ENCODE data around the gene BLNK. TPM values are rescaled to one million over a fixed set of nuclear protein-coding genes. Genes with fewer than 3 reads are reported as not detected.

BLNK gene
- total RNA-seq, 1 experiment from 2014 or later = not detected

DNA sequence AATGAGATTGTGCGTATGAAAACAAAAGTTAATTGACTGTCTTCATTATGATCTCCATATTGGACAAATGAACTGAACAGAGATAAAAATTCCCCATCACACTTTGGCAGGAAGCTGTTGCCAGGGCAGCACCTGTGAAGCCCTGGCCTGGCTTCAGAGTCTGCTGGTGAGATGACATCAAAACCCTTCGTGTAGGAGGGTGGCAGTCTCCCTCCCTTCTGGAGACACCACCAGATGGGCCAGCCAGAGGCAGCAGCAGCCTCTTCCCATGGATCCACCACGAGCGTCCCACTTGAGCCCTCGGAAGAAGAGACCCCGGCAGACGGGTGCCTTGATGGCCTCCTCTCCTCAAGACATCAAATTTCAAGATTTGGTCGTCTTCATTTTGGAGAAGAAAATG, 32.9 kb upstream of the BLNK start, which contains the start of gene DNTT:
TSS of gene DNTT (plus strand) at position 205 of the 400 bp plus-strand sequence. CDS start at position 269, 64 bp downstream.
- Histone ChIP-seq H3K9me3 (ENCODE audit: low read depth, low read length, poor library complexity, severe bottlenecking) (no peaks in the 10 kb centered on the region), H3K27me3 (replicated peaks; ENCODE audit: insufficient read depth, low read depth, low read length, poor library complexity) (peaks cover 49% of the 10 kb centered on the region), H3K27ac (ENCODE audit: low read depth, low read length, poor library complexity, severe bottlenecking) (no peak within 1 kb of the TSS), H3K4me1 (ENCODE audit: insufficient read depth, low read length, poor library complexity, severe bottlenecking) (no peaks in the 10 kb centered on the region), H3K4me3 (ENCODE audit: low read depth, low read length, poor library complexity, severe bottlenecking) (no peak within 1 kb of the TSS), H3K36me3 (ENCODE audit: insufficient read depth, low read length, poor library complexity, severe bottlenecking) (no peaks in the 10 kb centered on the region)
- intact Hi-C loops (cut with micrococcal nuclease; ENCODE audit: unreplicated experiment) = no loop called here
- ChIA-PET CTCF (no interaction called here), POLR2A (ENCODE audit: low non-redundant PET) (no interaction called here)
- no peak for TF ChIP-seq EZH2 (IDR thresholded peaks at IDR 0.05; ENCODE audit: borderline replicate concordance, low read depth, low read length, poor library complexity, severe bottlenecking)
- TF ChIP-seq, protein P1, sequence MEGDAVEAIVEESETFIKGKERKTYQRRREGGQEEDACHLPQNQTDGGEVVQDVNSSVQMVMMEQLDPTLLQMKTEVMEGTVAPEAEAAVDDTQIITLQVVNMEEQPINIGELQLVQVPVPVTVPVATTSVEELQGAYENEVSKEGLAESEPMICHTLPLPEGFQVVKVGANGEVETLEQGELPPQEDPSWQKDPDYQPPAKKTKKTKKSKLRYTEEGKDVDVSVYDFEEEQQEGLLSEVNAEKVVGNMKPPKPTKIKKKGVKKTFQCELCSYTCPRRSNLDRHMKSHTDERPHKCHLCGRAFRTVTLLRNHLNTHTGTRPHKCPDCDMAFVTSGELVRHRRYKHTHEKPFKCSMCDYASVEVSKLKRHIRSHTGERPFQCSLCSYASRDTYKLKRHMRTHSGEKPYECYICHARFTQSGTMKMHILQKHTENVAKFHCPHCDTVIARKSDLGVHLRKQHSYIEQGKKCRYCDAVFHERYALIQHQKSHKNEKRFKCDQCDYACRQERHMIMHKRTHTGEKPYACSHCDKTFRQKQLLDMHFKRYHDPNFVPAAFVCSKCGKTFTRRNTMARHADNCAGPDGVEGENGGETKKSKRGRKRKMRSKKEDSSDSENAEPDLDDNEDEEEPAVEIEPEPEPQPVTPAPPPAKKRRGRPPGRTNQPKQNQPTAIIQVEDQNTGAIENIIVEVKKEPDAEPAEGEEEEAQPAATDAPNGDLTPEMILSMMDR (conservative IDR thresholded peaks at IDR 0.05; ENCODE audit: low read depth, low read length) = no peak
- DNase-seq (ENCODE audit: low spot score) = no peak
- BruUV-seq (replicated peaks) = no TSS peak

DNA sequence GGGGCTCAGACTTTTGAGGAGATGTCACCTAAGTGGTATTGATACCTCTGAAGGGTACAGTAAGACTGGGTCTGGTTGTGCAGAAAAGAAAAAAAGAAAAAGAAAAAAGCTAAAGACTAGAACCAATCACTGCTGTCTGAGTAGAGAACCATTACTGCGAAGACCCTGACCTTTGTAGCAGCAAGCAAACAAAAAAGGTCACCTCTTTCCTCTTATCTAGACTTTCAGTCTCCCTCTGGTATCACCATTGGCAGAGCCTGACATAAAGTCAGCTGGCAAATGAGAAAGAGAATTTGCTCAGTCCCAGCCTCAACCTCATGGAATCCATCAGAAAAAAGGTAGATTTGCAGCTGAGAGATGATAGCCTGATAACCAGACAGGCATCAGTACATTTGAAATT, 30.2 kb upstream of the BLNK start:
- intact Hi-C loops (cut with micrococcal nuclease; ENCODE audit: unreplicated experiment) = no loop called here
- BruUV-seq (replicated peaks) = no TSS peak
- no peak overlapping the region for H3K4me3 ChIP-seq (ENCODE audit: low read depth, low read length, poor library complexity, severe bottlenecking)
- TF ChIP-seq, protein P1 (conservative IDR thresholded peaks at IDR 0.05; ENCODE audit: low read depth, low read length) = no peak
- TF ChIP-seq EZH2 (IDR thresholded peaks at IDR 0.05; ENCODE audit: borderline replicate concordance, low read depth, low read length, poor library complexity, severe bottlenecking) = no peak
- H3K36me3 ChIP-seq (ENCODE audit: insufficient read depth, low read length, poor library complexity, severe bottlenecking) = no peaks in the 10 kb centered on the region
- DNase-seq (ENCODE audit: low spot score) = no peak
- no peaks in the 10 kb centered on the region for H3K4me1 ChIP-seq (ENCODE audit: insufficient read depth, low read length, poor library complexity, severe bottlenecking)
- peaks cover 62% of the 10 kb centered on the region for H3K27me3 ChIP-seq (replicated peaks; ENCODE audit: insufficient read depth, low read depth, low read length, poor library complexity)
- no peak overlapping the region for H3K27ac ChIP-seq (ENCODE audit: low read depth, low read length, poor library complexity, severe bottlenecking)
- no peaks in the 10 kb centered on the region for H3K9me3 ChIP-seq (ENCODE audit: low read depth, low read length, poor library complexity, severe bottlenecking)
- POLR2A ChIA-PET (ENCODE audit: low non-redundant PET) = no interaction called here
- CTCF ChIA-PET = no interaction called here

DNA sequence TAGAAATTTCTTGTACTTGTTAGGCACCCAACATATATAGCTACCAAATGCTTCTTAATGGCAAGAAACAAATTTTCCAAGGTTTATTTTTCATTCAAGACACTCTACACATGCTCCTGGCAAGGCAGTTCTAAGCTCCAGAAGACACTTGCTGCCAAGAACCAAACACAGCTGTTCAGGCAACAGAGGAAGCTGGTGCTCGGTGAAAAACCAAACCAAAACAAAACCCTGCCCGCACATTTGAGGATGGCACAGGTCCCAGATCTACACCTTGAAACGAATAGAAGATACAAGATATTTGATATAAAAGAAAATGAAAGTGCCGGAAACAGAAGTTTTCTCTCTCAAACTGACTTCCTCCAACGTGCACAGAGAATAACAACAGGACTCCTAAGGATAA, 28.0 kb upstream of the BLNK start:
- Histone ChIP-seq H3K27me3 (replicated peaks; ENCODE audit: insufficient read depth, low read depth, low read length, poor library complexity) (peaks cover 58% of the 10 kb centered on the region), H3K36me3 (ENCODE audit: insufficient read depth, low read length, poor library complexity, severe bottlenecking) (no peaks in the 10 kb centered on the region), H3K4me1 (ENCODE audit: insufficient read depth, low read length, poor library complexity, severe bottlenecking) (no peaks in the 10 kb centered on the region), H3K27ac (ENCODE audit: low read depth, low read length, poor library complexity, severe bottlenecking) (no peak overlapping the region), H3K4me3 (ENCODE audit: low read depth, low read length, poor library complexity, severe bottlenecking) (no peak overlapping the region), H3K9me3 (ENCODE audit: low read depth, low read length, poor library complexity, severe bottlenecking) (no peaks in the 10 kb centered on the region)
- TF ChIP-seq, protein P1 (conservative IDR thresholded peaks at IDR 0.05; ENCODE audit: low read depth, low read length) = no peak
- TF ChIP-seq EZH2 (IDR thresholded peaks at IDR 0.05; ENCODE audit: borderline replicate concordance, low read depth, low read length, poor library complexity, severe bottlenecking) = no peak
- no peak for DNase-seq (ENCODE audit: low spot score)
- BruUV-seq (replicated peaks) = no TSS peak
- POLR2A ChIA-PET (ENCODE audit: low non-redundant PET) = no interaction called here
- CTCF ChIA-PET = no interaction called here
- intact Hi-C loops (cut with micrococcal nuclease; ENCODE audit: unreplicated experiment) = no loop called here

Data from A673 (cell line).